ENCODE measurements around the gene PRR12.
A peak's percentile ranks its signal among the peaks of the same experiment; 100 is the strongest.
"Not testable (repeated sequence)": the region's sequence is repeated elsewhere in the genome, so short reads cannot be mapped to it uniquely, and the experiment has no call there.

Gene PRR12

GRCh38 chr19:49626226-49626625 lies 35.2 kb downstream of the PRR12 start:
- no peak for DNase-seq

GRCh38 chr19:49629659-49630058 lies 38.7 kb downstream of the PRR12 start:
- DNase-seq, result no peak

GRCh38 chr19:49631014-49631588 lies 40.1 kb downstream of the PRR12 start:
- no peak for DNase-seq

- no peak for DNase-seq
These were observed 40.7 kb downstream of the PRR12 start for GRCh38 chr19:49631610-49632192.

- no peak for DNase-seq
These were observed 41.6 kb downstream of the PRR12 start for GRCh38 chr19:49632576-49632975.

GRCh38 chr19:49633273-49633672 lies 42.3 kb downstream of the PRR12 start:
- DNase-seq, result not testable (repeated sequence)

- DNase-seq, result no peak
These were observed 44.7 kb downstream of the PRR12 start for GRCh38 chr19:49635530-49636232.

- no peak for DNase-seq
These were observed 45.4 kb downstream of the PRR12 start for GRCh38 chr19:49636233-49636932.

- DNase-seq, result no peak
These were observed 47.1 kb downstream of the PRR12 start for GRCh38 chr19:49637821-49638738.

GRCh38 chr19:49639401-49640112 lies 48.6 kb downstream of the PRR12 start:
- no peak for DNase-seq

- peak; percentile 100 for DNase-seq
These were observed 49.3 kb downstream of the PRR12 start, which contains the start of gene RRAS for GRCh38 chr19:49640113-49640898. Gene RRAS, minus strand, starts transcription at chr19:49640143. Its CDS starts 45 bp downstream, at chr19:49640098.

GRCh38 chr19:49641688-49642491 lies 50.9 kb downstream of the PRR12 start, which contains the start of gene SCAF1:
Gene SCAF1, plus strand, starts transcription at chr19:49642209. Its CDS starts 2,818 bp downstream, at chr19:49645027.
- DNase-seq, result peak; percentile 99

- no peak for DNase-seq
These were observed 51.6 kb downstream of the PRR12 start for GRCh38 chr19:49642492-49643035.

- DNase-seq, result no peak
These were observed 52.5 kb downstream of the PRR12 start for GRCh38 chr19:49643466-49643865.

- no peak for DNase-seq
These were observed 54.6 kb downstream of the PRR12 start for GRCh38 chr19:49645592-49645991.

GRCh38 chr19:49645995-49646394 lies 55.0 kb downstream of the PRR12 start:
- DNase-seq, result no peak

GRCh38 chr19:49646586-49646985 lies 55.6 kb downstream of the PRR12 start:
- DNase-seq, result no peak

GRCh38 chr19:49651029-49651819 lies 60.2 kb downstream of the PRR12 start:
- DNase-seq, result no peak
